ENCODE results near the gene CYP11A1.

The CYP11A1 gene

DNA sequence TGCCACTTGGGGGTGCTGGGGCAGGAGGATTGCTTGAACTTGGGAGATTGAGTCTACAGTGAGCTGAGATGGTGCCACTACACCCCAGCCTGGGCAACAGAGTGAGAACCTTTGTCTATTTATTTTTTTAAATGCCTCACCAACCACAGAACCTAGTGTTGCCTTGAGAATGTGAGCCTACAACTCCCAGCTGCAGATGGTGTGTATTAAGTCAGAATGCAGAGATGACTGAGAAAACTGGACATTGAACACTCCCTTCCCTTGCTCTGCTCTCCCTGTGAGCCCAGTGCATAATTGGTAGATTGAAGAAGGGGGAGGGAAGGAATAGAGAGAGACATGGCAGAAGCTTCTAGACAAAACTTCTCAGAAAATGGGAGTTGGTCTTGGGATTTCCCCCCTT is 77.8 kb downstream of the CYP11A1 start:
- H3K27me3 ChIP-seq (replicated peaks; ENCODE audit: control insufficient read depth, insufficient read depth, low read length, poor library complexity, severe bottlenecking): peaks cover 5% of the 10 kb centered on the region
- no peak for DNase-seq
- no peaks in the 10 kb centered on the region for H3K9me3 ChIP-seq (ENCODE audit: control insufficient read depth, low read length)

More for the DNA sequence above, 77.8 kb downstream of the CYP11A1 start:
- Histone ChIP-seq H3K4me1 (ENCODE audit: control insufficient read depth, insufficient read depth, low read length, poor library complexity, severe bottlenecking) (no peaks in the 10 kb centered on the region), H3K4me3 (ENCODE audit: insufficient read depth, low read depth, low read length, poor library complexity, severe bottlenecking) (no peak overlapping the region), H3K36me3 (ENCODE audit: control insufficient read depth, insufficient read depth, low read length) (no peaks in the 10 kb centered on the region), H3K27ac (ENCODE audit: insufficient read depth, low read length, poor library complexity, severe bottlenecking) (no peak overlapping the region)
